ENCODE measurements around the gene TLDC2.

Gene TLDC2

DNA sequence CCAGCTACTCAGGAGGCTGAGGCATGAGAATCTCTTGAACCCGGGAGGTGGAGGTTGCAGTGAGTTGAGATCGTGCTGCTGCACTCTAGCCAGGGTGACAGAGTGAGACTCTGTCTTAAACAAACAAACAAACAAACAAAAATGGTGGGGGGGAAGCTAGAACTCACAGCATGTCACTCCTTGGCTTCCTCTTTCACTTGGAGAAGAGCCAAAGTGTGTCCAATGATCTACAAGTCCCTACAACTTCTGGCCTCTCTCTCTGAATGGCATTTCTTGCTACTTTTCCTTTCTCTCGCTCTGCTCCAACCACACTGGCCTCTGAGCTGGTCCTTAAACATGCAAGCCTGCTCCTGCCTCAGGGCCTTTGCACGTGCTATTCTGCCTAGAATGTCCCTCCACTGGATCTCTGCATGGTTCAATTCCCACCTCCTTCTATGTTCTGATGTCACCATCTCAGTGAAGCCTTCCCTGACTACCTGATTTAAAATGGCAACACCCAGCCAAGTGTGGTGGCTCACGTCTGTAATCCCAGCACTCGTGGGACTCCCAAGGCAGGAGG, 8.1 kb downstream of the TLDC2 start:
- DNase-seq (ENCODE audit: low read depth), result no peak

DNA sequence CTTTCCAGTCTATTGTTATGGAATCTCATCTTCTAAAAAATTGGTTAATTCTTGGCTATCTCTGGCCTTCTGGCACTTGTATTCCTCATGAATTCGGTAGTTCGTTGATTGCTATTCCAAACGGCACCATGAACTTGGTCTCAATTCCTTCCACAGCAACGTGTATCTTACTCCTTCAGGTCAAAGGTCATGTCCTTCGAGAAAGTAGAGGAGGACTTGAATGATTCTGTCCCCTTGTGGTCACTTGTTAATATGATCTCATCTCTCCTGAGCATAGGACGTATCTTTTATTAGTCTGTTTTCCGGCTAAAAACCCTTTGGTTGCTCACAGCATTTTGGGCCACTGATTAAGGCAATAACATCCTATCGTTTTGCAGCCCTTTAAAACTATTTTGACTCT, 9.4 kb downstream of the TLDC2 start:
- H3K4me3 ChIP-seq (ENCODE audit: low read length), result no peak overlapping the region
- DNase-seq (ENCODE audit: low read depth), result no peak
- TF ChIP-seq, protein P1, sequence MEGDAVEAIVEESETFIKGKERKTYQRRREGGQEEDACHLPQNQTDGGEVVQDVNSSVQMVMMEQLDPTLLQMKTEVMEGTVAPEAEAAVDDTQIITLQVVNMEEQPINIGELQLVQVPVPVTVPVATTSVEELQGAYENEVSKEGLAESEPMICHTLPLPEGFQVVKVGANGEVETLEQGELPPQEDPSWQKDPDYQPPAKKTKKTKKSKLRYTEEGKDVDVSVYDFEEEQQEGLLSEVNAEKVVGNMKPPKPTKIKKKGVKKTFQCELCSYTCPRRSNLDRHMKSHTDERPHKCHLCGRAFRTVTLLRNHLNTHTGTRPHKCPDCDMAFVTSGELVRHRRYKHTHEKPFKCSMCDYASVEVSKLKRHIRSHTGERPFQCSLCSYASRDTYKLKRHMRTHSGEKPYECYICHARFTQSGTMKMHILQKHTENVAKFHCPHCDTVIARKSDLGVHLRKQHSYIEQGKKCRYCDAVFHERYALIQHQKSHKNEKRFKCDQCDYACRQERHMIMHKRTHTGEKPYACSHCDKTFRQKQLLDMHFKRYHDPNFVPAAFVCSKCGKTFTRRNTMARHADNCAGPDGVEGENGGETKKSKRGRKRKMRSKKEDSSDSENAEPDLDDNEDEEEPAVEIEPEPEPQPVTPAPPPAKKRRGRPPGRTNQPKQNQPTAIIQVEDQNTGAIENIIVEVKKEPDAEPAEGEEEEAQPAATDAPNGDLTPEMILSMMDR (conservative IDR thresholded peaks at IDR 0.05; ENCODE audit: low read length), result no peak

More for the DNA sequence above, 8.1 kb downstream of the TLDC2 start:
- no peak overlapping the region for H3K4me3 ChIP-seq (ENCODE audit: low read length)
- TF ChIP-seq, protein P1 (conservative IDR thresholded peaks at IDR 0.05; ENCODE audit: low read length), result no peak

DNA sequence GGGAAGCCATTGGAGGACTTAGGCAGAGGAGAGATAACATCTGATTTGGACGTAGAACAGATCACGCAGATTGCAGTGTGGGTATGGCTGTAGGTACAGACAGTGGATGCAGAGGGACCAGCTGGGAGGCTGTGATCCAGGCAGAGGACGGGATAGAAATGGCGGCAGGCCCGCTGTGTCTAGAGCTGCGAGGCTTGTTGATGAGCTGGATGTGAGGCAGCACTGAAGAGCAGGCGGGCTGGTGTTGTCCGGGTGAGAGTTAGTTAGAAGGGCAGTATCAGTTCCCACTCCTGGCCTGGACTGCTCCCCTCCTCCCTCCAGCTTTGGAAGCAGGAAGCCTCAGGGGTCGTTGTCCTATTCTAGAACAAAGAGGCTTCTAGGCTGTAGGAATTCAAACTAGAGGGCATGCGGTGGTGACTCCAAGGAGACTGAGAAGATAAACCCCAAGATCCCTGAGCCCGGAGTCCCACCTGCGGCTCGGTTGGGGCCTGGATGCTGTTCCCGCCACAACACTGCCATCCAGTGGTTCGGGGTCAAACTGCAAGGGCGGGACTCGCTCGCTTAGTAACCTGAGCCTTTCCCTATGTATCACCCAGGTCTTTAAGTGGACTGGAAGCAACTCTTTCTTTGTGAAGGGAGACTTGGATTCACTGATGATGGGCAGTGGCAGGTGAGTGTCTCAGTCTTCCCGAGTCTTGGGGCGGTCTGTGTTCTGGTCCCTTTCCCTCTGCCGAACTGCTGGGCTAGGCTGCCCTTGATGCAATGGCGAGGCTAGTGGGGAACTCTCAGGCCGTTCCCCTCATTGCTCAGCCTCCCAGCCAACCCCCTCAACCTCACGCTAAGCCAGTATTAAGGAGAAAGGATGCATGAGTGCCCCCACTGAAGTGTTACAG, 11.2 kb downstream of the TLDC2 start:
- H3K4me3 ChIP-seq (ENCODE audit: low read length), result peak overlapping the region; percentile 56
- TF ChIP-seq, protein P1 (conservative IDR thresholded peaks at IDR 0.05; ENCODE audit: low read length), result peak; percentile 97
- DNase-seq (ENCODE audit: low read depth), result peak; percentile 62

DNA sequence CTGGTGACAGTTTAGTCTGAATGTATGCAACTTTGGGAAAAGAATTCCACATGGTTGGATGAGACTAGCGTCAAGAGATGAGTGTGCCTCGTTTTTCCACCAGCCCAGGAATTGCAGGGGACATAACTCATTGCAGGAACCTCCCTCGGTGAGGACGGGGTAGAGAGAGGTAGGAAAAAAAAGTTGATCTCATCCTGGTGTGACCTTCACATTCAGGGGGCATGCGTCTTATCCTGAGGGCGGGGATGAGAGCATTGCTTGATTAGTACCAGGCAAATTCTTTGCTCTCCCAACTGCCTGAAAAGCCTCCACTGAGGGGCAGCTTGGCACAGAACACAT, 11.8 kb downstream of the TLDC2 start:
- peak; percentile 8 for DNase-seq (ENCODE audit: low read depth)
- peak overlapping the region; percentile 56 for H3K4me3 ChIP-seq (ENCODE audit: low read length)
- TF ChIP-seq, protein P1 (conservative IDR thresholded peaks at IDR 0.05; ENCODE audit: low read length), result no peak

DNA sequence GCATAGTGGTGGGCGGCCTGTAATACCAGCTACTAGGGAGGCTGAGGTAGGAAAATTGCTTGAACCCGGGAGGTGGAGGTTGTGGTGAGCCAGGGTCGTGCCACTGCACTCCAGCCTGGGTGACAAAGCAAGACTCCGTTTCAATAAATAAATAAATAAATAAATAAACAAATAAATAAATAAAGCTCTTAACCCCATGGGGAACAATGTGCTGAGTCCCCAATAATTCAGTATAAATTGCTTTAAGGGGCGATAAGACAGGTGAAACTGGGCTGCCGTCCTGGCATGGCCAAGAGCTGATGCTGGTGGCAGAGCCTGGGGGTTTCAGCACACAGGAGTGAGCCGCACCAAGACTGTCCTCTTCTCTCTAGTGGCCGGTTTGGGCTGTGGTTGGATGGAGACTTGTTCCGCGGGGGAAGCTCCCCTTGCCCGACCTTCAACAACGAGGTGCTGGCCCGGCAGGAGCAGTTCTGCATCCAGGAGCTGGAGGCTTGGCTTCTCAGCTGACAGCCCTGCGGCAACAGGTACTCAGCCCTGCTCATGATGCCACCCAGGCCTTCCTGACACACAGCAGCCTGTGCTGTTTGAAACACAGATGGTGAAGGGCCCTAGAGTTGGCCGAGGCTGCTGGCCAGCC, 13.1 kb downstream of the TLDC2 start:
- no peak for DNase-seq (ENCODE audit: low read depth)
- TF ChIP-seq, protein P1 (conservative IDR thresholded peaks at IDR 0.05; ENCODE audit: low read length), result no peak
- H3K4me3 ChIP-seq (ENCODE audit: low read length), result no peak overlapping the region

DNA sequence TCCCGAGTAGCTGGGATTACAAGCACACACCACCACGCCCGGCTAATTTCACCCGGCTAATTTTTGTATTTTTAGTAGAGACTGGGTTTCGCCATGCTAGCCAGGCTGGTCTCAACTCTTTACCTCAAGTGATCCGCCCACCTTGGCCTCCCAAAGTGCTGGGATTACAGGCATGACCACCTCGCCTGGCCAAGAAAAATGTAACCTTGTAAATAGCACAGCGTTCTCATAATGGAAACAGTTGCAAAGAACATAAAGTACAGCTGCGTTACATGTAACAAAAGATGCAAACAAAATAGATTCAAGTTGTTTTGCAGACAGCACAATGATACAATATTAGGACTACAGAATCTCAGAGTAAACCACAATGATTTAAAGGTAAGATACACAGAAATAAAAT, 14.6 kb downstream of the TLDC2 start:
- H3K4me3 ChIP-seq (ENCODE audit: low read length), result no peak overlapping the region
- TF ChIP-seq, protein P1 (conservative IDR thresholded peaks at IDR 0.05; ENCODE audit: low read length), result no peak
- DNase-seq (ENCODE audit: low read depth), result no peak

Measured in AG10803 (cell line).